ENCODE measurements around the gene PLEKHB1.

Gene PLEKHB1

DNA sequence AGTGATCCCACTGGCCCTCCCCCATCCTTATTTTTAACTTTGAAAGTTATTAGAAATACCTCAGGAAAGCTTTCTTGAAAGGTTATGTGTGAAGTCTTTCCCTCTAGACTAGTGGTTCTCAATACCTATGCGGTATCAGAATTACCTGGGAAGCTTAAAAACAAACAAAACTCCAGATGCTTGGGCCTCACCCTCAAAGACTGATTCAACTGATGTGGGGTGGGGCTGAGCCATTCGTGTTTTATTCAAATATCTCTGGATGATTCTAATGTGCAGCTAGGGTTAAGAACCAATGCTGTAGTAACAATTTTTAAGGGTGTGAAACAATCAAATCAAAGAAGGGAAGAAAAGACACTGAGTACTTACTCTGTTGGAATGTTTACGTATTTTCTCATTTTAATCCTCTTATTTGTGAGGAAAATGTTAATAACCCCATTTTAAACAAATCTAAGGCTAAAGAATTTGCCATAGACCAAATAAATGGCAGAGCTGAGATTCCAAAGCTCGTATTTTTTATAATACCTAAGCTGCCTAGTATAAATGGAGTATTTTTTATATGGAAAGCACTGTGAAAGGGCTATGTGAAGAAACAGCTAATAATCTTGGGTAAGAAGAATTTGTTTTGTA lies 47.6 kb downstream of the PLEKHB1 start:
- no peak for DNase-seq

DNA sequence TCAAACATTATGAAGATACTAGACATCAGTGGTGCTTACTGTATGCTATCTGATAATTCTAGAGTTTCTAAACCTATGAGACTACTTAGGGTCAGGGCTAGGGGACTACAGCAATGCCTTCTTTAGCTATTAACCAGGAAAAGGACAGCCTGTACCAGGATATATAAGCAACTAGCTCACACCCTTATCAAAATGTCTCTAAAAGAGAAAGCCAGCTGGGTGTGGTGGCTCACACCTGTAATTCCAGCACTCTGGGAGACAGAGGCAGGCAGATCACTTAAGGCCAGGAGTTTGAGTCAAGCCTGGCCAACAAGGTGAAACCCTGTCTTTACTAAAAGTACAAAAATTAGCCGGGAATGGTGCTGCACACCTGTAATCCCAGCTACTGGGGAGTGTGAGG lies 58.7 kb downstream of the PLEKHB1 start:
- DNase-seq, result no peak

DNA sequence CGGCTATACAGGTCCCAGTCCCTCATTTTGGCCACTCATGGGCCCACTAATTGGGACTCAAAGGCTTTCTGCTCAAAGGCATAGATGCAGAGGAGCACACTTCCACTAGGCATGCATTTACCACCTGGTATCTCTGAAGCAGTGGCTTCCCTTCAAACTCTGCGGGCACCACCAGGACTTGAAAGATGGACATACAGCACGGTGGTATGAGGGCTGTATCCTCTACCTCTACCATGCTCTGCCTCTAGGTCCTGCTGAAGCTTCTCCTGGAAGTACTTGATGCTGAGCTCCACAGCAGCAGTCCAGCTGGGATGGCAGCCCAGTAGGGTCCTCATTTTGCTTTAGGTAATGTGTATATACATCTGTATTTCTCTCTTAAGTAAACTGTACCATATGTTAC lies 64.6 kb downstream of the PLEKHB1 start:
- no peak for DNase-seq
